Iris pigment epithelial cell (primary cell): Measurements from ENCODE around the gene MYT1.

ENCODE experiments used
- DNase-seq: peaks from one replicate; pipeline ENCODE4 v3.0.0-alpha.2; 2011; ENCODE audit warnings: low read depth

Gene MYT1

DNA sequence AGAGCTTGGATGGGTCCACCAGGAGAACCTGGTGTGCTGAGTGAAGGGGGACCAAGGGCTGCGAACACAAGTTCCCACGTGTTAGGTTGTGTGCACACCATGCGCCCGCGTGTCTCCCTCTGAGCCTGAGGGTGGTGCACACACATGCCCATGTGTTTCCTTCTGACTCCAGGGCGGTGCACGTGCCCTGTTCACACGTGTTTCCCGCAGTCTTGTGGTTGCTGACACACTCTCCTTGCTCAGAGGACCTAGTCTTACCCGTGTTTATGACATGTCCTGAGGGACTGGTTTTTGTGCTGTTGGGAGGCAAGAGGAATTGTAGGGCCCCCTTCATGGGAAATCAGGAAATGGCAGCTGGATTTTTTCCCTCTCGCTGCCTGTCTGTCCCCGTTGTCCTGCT is 55.0 kb downstream of the MYT1 start:
- no peak for DNase-seq

DNA sequence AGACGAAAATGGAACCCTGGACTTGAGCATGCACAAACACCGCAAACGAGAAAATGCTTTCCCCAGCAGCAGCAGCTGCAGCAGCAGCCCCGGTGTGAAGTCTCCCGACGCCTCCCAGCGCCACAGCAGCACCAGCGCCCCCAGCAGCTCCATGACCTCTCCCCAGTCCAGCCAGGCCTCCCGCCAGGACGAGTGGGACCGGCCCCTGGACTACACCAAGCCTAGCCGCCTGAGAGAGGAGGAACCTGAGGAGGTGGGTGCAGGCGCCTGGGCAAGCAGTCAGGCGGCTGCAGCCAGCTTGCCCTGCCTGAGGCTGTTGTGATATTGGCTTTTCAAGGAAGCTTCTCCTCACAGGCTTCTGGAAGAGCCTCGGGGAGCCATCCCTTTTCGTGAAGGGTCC is 55.5 kb downstream of the MYT1 start:
- no peak for DNase-seq

GRCh38 chr20:64220420-64220819 is 56.2 kb downstream of the MYT1 start:
- DNase-seq: no peak

- DNase-seq: no peak
Measured at GRCh38 chr20:64220891-64221527, 56.8 kb downstream of the MYT1 start.

DNA sequence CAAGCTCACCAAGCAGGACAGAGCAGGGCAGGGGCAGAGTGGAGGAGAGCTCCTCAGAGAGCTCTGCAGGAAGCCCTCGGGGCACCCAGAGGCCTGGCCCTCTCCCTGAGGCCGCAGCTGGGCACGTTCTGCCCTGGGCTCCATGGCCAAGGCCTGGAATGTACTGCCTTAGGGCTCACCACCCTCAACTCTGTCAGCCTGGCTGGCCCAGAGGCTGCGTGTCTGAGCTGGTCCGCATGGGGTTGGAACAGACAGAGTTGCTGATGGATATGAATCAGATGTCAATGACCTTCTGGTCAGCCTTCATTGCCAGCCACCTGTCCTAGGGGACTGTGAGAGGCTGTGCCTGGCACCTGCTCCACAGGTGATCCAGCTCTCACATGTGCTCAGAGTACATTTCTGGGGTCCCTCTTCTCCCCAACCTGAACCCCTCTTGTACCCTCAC is 58.1 kb downstream of the MYT1 start:
- DNase-seq: peak; percentile 32

GRCh38 chr20:64222851-64223525 is 58.7 kb downstream of the MYT1 start:
- DNase-seq: no peak

- DNase-seq: peak; percentile 31
Measured at GRCh38 chr20:64223526-64224067, 59.3 kb downstream of the MYT1 start.

GRCh38 chr20:64224351-64225170 is 60.3 kb downstream of the MYT1 start:
- peak; percentile 95 for DNase-seq

DNA sequence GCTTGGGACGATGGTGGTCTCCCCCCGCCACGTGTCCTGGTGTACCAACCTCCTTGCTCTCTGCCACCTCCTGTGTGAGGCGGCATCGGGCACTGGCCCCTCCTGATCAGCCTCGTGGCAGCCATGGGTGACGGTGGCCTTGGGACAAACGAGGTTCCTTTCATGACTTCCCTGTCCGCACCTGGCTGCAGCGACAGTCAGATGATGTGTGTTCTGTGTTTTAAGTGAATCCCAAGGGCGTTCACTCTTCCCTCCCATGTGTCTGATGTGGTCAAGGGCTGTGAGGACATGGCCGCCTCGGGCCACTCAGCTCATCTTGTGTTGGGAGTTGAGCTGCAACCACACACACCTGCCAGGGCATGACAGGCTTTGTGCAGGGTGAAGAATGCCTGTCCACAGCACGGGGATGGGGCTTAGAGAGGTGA is 60.9 kb downstream of the MYT1 start:
- no peak for DNase-seq

GRCh38 chr20:64225828-64226598 is 61.8 kb downstream of the MYT1 start:
- DNase-seq: no peak

DNA sequence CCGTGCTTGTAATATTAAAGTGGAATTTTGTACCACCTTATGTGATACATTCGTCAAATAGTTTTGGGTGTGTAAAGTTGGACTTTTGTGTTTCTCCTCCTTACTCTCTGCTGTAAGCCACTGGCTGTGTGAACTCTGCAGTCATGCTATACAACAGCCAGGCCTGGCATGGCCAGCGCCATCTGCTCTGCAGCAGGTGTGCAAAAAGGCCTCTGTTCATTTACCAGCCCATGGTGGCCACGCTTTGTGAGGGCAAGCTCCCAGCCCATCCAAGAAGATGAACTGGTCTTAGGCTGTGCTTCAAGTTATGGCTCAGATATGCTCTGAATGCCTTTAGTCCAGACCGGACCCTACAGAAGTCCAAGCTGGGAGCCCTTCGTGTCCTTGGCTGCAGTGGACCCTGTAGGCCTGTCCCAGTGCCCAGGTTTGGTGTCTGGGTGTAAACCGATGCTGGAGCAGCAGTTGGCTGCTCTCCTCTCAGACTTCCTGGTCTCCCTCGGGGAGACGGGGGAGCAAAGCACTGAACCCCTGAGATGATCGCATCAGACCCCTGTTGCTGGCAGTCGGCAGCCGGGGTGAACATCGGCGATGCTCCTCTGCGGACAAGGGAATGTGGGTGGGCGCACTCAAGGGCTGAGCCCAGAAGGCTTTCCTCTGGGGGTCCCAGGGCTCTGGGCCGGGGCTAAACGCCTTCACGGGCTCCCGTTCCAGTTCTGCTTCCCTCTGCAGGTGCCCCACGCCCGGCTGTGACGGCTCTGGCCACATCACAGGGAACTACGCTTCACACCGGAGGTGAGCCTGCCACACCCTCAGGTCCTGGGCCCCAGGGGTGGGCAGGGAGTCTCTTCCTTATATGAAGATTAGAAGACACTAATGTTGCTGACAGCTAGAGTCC is 62.7 kb downstream of the MYT1 start:
- no peak for DNase-seq

DNA sequence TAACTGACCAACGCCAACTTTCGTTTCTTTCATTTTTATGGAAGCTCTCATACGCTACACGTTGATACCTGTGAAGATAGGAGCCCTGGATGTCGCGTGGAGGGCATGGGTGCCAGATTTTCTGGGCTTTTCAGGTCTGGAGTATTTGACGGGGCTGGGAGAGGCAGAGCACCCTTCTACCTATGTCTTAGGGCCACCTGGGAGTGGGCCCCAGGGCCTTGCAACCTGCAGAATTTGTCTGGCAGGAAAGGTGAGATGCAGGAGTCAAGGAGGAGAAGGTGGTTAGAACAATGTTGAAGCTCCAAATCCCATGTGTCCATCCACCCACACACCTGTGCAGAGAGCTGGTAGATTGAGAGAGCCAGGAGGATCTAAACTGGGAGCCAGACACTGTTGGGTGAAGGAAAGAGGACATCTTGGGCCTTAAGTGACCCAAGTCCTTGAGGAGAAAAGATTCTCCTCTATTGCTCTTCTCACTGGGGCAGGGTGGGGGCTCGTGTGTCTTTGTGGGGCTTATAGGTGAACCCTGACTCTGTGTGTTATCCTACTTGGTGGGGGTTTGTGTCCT is 63.9 kb downstream of the MYT1 start:
- no peak for DNase-seq

GRCh38 chr20:64228751-64229506 is 64.7 kb downstream of the MYT1 start:
- no peak for DNase-seq

DNA sequence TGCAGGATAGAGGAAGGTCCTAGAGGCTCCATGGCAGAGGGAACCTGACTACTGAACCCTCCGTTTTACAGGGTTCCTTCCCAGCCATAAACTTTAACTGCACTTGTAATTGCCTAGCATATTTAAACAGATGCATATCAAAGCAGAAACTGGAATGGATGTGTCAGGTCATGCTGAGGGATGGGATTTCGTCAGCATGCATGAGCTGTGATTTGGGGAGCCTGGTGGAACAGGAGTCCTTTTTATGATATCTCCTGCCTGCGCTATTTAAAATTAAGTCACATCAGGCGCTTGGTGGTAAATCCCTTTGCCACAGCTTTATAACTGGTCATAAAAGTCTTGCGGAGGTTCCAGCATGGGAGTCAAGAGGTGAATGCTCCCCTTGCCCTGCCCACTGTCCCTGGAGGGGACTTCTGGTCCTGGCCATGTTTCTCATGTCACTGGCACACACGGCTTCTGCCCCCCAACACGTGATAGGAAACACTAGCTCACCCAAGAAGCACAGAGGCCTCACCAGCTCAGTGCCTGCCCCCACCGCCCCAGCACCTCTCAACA is 65.3 kb downstream of the MYT1 start:
- DNase-seq: no peak

GRCh38 chr20:64230461-64231145 is 66.4 kb downstream of the MYT1 start:
- no peak for DNase-seq

- no peak for DNase-seq
Measured at GRCh38 chr20:64231621-64232550, 67.6 kb downstream of the MYT1 start.

- DNase-seq: no peak
Measured at GRCh38 chr20:64232794-64233193, 68.5 kb downstream of the MYT1 start.

DNA sequence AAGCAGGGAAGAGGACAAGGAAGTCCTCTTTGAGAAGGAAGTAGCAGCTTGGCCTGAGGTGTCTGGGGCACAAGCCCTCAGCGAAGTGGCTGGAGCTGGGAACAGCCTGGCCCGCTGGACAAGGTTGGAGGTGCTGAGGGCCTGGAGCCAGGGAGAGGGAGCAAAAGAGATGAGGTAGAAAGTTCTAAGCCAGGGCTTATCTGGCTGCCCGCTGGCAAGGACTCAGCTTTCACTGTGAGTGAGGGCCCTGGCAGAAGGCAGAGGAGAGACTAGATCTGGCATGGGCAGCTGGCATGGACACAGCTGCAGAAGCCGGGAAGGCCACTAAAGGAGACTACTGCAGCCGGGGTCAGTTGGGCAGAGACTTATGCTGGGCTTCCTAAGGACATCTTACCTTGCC is 69.5 kb downstream of the MYT1 start:
- no peak for DNase-seq
